Chondrocyte (in vitro differentiated cells): ENCODE measurements around the gene LRRC4B. TPM values are rescaled to one million over a fixed set of nuclear protein-coding genes. Genes with fewer than 3 reads are reported as not detected.
A peak's percentile ranks its signal among the peaks of the same experiment; 100 is the strongest.

ENCODE experiments used
- DNase-seq: peaks from one replicate; pipeline ENCODE4 v3.0.0; 2021; ENCODE audit warnings: mixed read lengths, low spot score
- H3K27ac Mint-ChIP-seq: one replicate; pipeline ENCODE4 v1.8.0; 2021; ENCODE audit warnings: mild to moderate bottlenecking, moderate library complexity, mixed read lengths; ENCODE audit not compliant: unreplicated experiment
- H3K27me3 Mint-ChIP-seq: 2 replicates; pipeline ENCODE4 v1.8.0; 2021; ENCODE audit warnings: low read depth, mixed read lengths
- H3K36me3 Mint-ChIP-seq: 2 replicates; pipeline ENCODE4 v1.8.0; 2021; ENCODE audit warnings: low read depth, mixed read lengths
- H3K4me1 Mint-ChIP-seq: 2 replicates; pipeline ENCODE4 v1.8.0; 2021; ENCODE audit warnings: low read depth, mild to moderate bottlenecking, mixed read lengths
- H3K4me3 Mint-ChIP-seq: one replicate; pipeline ENCODE4 v1.8.0; 2021; ENCODE audit warnings: mild to moderate bottlenecking, moderate library complexity, mixed read lengths; ENCODE audit not compliant: unreplicated experiment
- H3K9me3 Mint-ChIP-seq: 2 replicates; pipeline ENCODE4 v1.8.0; 2021; ENCODE audit warnings: low read depth, mixed read lengths
- total RNA-seq: library from RNA; stranded (reverse); gene quantifications from 3 replicates; pipeline ENCODE4 v1.2.1, GENCODE V29; 2021
- TF ChIP-seq, protein P1 (sequence below): fragments of 200-600 bp; sonication (generic); IDR thresholded peaks from 2 replicates; pipeline ENCODE4 v1.5.0; 2021; ENCODE audit warnings: antibody characterized with exemption, mild to moderate bottlenecking, moderate library complexity

LRRC4B gene
- total RNA-seq, 1 donor from 2014 or later: 0.52 TPM

DNA sequence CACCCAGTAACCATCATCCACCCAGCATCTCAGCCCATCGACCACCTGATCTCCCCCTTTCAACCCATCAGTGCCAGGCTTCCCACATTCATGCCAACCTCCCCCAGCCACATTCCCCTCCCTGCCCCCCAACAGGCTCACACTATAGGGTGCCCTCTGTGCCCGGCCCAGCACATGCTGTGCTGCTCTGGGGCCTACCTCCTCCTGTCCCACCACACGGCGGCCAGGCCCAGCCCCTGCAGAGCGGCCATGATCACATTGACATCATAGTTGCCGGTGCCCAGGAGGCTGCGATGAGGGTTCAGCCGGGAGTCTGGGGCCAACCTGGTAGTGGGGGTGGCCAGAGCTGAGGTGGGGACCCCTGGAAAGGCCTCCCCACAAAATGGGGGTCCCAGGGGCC is 60.9 kb downstream of the LRRC4B start:
- H3K27me3 Mint-ChIP-seq: no peaks in the 10 kb centered on the region
- no peak overlapping the region for H3K27ac Mint-ChIP-seq
- peaks cover 25% of the 10 kb centered on the region for H3K4me1 Mint-ChIP-seq
- H3K36me3 Mint-ChIP-seq: peaks cover 1% of the 10 kb centered on the region
- TF ChIP-seq, protein P1, sequence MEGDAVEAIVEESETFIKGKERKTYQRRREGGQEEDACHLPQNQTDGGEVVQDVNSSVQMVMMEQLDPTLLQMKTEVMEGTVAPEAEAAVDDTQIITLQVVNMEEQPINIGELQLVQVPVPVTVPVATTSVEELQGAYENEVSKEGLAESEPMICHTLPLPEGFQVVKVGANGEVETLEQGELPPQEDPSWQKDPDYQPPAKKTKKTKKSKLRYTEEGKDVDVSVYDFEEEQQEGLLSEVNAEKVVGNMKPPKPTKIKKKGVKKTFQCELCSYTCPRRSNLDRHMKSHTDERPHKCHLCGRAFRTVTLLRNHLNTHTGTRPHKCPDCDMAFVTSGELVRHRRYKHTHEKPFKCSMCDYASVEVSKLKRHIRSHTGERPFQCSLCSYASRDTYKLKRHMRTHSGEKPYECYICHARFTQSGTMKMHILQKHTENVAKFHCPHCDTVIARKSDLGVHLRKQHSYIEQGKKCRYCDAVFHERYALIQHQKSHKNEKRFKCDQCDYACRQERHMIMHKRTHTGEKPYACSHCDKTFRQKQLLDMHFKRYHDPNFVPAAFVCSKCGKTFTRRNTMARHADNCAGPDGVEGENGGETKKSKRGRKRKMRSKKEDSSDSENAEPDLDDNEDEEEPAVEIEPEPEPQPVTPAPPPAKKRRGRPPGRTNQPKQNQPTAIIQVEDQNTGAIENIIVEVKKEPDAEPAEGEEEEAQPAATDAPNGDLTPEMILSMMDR: no peak
- H3K9me3 Mint-ChIP-seq: no peaks in the 10 kb centered on the region
- peak; percentile 86 for DNase-seq
- no peak overlapping the region for H3K4me3 Mint-ChIP-seq

- peaks cover 1% of the 10 kb centered on the region for H3K36me3 Mint-ChIP-seq
- TF ChIP-seq, protein P1: no peak
- no peaks in the 10 kb centered on the region for H3K9me3 Mint-ChIP-seq
- H3K4me1 Mint-ChIP-seq: peaks cover 23% of the 10 kb centered on the region
- DNase-seq: no peak
- H3K27ac Mint-ChIP-seq: no peak overlapping the region
- H3K4me3 Mint-ChIP-seq: no peak overlapping the region
- H3K27me3 Mint-ChIP-seq: no peaks in the 10 kb centered on the region
Observed at GRCh38 chr19:50506700-50507099, 61.5 kb downstream of the LRRC4B start.

DNA sequence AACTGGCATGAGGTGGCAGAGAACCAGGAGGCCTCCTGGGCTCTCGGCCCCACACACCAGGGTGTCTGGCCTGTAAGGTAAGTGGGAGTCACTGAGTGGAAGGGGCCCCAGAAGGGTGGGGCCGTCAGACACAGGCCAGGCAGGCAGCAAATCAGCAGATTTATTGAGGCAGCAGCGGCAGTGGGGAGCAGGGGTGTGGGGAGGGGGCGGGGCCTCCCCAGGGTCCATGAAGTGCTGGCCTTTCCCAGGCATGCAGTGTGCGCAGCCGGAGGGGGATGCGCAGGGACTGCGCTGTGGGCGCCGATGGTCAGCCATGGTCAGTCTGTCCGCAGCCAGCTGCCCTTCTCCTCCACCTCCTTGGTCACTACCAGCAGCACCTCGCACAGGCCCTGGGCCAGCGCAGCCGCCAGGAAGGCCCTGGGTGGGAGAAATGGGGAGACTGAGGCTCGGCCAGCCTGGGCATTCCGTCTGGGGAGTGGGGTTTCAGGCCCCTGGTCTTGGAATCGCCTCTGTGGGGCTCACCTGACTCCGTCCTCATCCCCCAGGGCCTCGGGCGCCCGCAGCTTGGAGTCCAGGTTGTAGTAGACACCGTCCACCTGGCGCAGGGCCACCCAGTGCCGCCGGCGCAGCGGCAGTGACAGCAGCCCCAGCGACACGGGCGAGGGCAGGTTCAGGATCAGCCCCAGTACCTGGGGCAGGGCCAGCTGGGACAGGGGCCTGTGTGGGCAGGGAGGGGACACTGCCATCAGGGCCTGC is 62.2 kb downstream of the LRRC4B start:
- Mint-ChIP-seq H3K36me3 (peaks cover 1% of the 10 kb centered on the region), H3K27me3 (no peaks in the 10 kb centered on the region), H3K9me3 (no peaks in the 10 kb centered on the region), H3K4me1 (peaks cover 18% of the 10 kb centered on the region), H3K4me3 (no peak overlapping the region), H3K27ac (no peak overlapping the region)
- peak; percentile 89 for DNase-seq
- TF ChIP-seq, protein P1: no peak

GRCh38 chr19:50501568-50502475 is 66.4 kb downstream of the LRRC4B start:
- H3K27me3 Mint-ChIP-seq: peaks cover 2% of the 10 kb centered on the region
- no peaks in the 10 kb centered on the region for H3K36me3 Mint-ChIP-seq

GRCh38 chr19:50501186-50501567 is 67.1 kb downstream of the LRRC4B start:
- no peaks in the 10 kb centered on the region for H3K9me3 Mint-ChIP-seq
- H3K36me3 Mint-ChIP-seq: no peaks in the 10 kb centered on the region
- no peak overlapping the region for H3K27ac Mint-ChIP-seq
- peak; percentile 88 for DNase-seq
- TF ChIP-seq, protein P1: no peak
- H3K4me3 Mint-ChIP-seq: no peak overlapping the region
- peaks cover 3% of the 10 kb centered on the region for H3K27me3 Mint-ChIP-seq
- no peaks in the 10 kb centered on the region for H3K4me1 Mint-ChIP-seq

More at GRCh38 chr19:50501568-50502475, 66.4 kb downstream of the LRRC4B start:
- TF ChIP-seq, protein P1: no peak
- Mint-ChIP-seq H3K4me3 (no peak overlapping the region), H3K9me3 (no peaks in the 10 kb centered on the region), H3K27ac (no peak overlapping the region), H3K4me1 (no peaks in the 10 kb centered on the region)
- peak; percentile 84 for DNase-seq
